ENCODE data around the gene CCL28.
"Not testable (repeated sequence)": the region's sequence is repeated elsewhere in the genome, so short reads cannot be mapped to it uniquely, and the experiment has no call there.

CCL28 gene

DNA sequence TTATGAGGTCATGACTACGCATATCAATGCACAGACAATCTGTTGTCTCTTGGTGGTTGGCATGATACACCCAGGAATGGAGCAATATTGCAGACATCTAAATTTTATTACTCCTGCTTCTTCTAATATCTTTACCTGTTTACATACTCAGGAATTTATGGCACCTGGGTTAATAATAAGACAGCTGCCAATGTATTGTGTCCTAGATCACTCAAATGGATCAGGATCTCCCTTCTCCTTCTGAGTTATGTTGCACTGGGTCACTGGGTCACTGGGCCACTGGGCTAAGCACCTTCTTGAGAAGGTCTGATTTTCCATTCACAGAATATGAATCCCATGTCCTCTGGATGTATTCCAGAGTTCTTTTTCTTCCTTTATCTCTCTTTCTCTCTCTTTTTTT is 41.8 kb downstream of the CCL28 start:
- in situ Hi-C loops (cut with HindIII; ENCODE audit: low sequenced_read_pairs): no loop called here
- H3K4me3 ChIP-seq (ENCODE audit: low read depth, low read length): no peak overlapping the region
- TF ChIP-seq, protein P1, sequence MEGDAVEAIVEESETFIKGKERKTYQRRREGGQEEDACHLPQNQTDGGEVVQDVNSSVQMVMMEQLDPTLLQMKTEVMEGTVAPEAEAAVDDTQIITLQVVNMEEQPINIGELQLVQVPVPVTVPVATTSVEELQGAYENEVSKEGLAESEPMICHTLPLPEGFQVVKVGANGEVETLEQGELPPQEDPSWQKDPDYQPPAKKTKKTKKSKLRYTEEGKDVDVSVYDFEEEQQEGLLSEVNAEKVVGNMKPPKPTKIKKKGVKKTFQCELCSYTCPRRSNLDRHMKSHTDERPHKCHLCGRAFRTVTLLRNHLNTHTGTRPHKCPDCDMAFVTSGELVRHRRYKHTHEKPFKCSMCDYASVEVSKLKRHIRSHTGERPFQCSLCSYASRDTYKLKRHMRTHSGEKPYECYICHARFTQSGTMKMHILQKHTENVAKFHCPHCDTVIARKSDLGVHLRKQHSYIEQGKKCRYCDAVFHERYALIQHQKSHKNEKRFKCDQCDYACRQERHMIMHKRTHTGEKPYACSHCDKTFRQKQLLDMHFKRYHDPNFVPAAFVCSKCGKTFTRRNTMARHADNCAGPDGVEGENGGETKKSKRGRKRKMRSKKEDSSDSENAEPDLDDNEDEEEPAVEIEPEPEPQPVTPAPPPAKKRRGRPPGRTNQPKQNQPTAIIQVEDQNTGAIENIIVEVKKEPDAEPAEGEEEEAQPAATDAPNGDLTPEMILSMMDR (IDR thresholded peaks at IDR 0.05; ENCODE audit: low read depth, low read length, missing control alignments): no peak
- DNase-seq (ENCODE audit: low read depth): no peak

DNA sequence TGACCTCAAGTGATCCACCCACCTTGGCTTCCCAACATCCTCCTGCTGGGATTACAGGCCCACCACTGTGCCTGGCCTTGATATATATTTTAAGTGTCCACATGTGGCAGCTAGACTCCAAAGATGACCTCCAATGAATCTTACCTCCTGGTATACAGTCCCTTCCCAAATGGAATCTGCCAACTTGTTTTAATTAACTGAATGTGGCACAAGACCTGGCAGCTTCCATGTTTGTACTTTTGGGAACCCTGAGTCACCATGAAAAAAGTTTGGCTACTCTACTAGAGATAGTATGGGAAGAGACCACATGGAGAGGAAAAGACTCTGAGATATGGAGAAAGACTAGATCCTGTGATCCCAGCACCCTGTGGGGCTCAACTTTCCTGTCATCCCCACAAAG is 42.5 kb downstream of the CCL28 start:
- no peak overlapping the region for H3K4me3 ChIP-seq (ENCODE audit: low read depth, low read length)
- in situ Hi-C loops (cut with HindIII; ENCODE audit: low sequenced_read_pairs): no loop called here
- TF ChIP-seq, protein P1 (IDR thresholded peaks at IDR 0.05; ENCODE audit: low read depth, low read length, missing control alignments): no peak
- no peak for DNase-seq (ENCODE audit: low read depth)

DNA sequence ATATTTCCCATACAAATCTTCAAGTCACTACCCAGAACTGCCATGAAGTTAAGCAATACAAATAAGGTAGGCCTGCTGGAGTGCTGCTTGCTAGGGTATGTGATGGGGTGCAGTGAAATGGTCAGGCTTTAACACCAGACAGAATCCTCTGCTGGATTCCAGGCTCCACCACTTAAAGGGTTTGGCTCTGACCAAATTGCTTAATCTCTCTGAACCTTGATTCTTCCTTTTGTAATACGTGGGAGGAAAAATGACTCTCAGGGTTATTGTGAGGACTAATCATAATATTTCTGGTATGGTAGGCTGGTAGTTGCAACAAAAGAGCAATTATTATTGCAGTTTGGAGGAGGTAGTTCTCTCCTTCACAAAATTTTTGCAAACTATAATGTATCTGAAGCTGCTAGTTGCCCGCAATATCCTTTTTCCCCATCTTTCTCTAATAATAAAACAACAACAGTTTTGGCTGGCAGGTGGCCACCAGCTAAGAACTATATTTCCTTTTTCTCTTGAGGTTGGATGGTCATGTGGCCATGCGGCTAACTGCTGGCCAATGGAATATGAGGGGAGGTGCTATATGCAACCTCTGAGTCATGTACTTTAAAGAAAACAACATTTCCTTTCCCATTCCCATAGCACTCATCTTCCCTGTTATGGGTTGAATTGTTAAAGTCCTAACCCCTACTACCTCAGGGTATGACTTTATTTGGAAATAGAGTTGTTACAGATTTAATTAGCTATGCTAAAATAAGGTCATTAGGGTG is 44.1 kb downstream of the CCL28 start:
- TF ChIP-seq, protein P1 (IDR thresholded peaks at IDR 0.05; ENCODE audit: low read depth, low read length, missing control alignments): no peak
- H3K4me3 ChIP-seq (ENCODE audit: low read depth, low read length): no peak overlapping the region
- no peak for DNase-seq (ENCODE audit: low read depth)
- in situ Hi-C loops (cut with HindIII; ENCODE audit: low sequenced_read_pairs): no loop called here

DNA sequence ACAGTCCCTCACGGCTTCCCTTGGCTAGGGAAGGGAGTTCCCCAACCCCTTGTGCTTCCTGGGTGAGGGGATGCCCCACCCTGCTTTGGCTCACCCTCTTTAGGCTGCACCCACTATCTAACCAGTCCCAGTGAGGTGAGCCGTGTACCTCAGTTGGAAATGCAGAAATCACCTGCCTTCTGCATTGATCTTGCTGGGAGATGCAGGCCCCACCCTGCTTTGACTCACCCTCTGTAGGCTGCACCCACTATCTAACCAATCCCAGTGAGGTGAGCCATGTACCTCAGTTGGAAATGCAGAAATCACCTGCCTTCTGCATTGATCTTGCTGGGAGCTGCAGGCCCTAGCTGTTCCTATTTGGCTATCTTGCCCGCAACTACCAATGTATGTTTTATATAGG is 44.7 kb downstream of the CCL28 start:
- TF ChIP-seq, protein P1 (IDR thresholded peaks at IDR 0.05; ENCODE audit: low read depth, low read length, missing control alignments): no peak

DNA sequence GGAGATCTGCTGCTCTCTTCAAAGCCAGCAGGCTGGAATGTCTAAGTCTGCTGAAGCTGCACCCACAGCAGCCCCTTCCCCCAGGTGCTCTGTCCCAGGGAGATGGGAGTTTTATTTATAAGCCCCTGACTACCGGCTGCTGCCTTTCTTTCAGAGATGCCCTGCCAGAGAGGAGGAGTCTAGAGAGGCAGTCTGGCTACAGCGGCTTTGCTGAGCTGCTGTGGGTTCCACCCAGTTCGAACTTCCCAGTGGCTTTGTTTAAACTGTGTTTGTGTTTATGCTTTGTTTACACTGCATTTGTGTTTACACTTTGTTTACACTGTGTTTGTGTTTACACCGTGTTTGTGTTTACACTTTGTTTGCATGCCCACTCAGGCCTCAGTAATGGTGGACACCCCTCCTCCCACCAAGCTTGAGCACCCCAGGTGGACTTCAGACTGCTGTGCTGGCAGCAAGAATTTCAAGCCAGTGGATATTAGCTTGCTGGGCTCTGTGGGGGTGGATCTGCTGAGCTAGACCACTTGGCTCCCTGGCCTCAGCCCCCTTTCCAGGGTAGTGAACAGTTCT is 45.4 kb downstream of the CCL28 start:
- H3K4me3 ChIP-seq (ENCODE audit: low read depth, low read length); DNase-seq (ENCODE audit: low read depth); in situ Hi-C loops (cut with HindIII; ENCODE audit: low sequenced_read_pairs): not testable (repeated sequence)

More for the DNA sequence above, 44.7 kb downstream of the CCL28 start:
- in situ Hi-C loops (cut with HindIII; ENCODE audit: low sequenced_read_pairs): no loop called here
- DNase-seq (ENCODE audit: low read depth): no peak
- H3K4me3 ChIP-seq (ENCODE audit: low read depth, low read length): no peak overlapping the region

DNA sequence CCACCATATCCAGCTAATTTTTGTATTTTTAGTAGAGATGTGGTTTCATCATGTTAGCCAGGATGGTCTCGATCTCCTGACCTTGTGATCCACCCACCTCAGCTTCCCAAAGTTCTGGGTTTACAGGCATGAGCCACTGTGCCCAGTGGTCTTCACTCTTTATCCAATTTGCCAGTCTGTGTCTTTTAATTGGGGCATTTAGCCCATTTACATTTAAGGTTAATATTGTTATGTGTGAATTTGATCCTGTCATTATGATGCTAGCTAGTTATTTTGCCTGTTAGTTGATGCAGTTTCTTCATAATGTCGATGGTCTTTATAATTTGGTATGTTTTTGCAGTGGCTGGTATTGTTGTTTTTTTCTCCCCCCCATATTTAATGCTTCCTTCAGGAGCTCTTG is 47.0 kb downstream of the CCL28 start:
- DNase-seq (ENCODE audit: low read depth); in situ Hi-C loops (cut with HindIII; ENCODE audit: low sequenced_read_pairs); H3K4me3 ChIP-seq (ENCODE audit: low read depth, low read length): not testable (repeated sequence)

DNA sequence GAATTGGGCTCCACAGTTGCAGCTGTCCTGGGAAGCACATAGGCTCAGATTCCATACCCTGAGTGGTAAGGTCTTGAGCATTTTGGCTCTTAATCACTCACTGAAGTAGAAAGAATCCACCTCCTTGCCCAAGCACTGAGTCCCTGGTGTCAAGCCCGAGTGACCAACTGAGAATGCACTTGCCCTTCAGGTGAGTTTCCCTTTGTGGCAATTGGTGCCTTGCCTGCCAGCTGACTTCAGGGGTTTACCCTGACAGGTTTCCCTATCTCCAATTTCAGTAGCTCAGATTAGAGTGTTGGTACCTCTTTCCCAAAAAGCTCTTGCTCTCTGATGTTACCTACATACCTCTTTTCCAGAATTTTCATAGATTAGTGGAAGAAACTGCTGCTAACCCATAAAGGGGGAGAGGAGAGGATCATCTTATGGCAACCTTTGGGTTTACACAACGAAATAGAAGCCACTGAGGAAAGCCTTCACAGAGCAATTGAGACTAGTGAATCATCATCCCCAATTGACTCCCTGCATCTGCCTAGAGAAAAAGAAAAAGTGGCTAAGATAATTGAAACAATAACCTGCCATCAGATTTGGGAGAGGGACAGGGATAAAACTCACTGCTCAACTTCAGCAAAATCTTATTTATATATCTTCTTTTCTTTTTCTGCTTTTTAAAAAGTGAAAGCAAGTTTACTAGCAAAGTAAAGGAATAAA is 48.6 kb downstream of the CCL28 start:
- no peak overlapping the region for H3K4me3 ChIP-seq (ENCODE audit: low read depth, low read length)
- TF ChIP-seq, protein P1 (IDR thresholded peaks at IDR 0.05; ENCODE audit: low read depth, low read length, missing control alignments): no peak
- no peak for DNase-seq (ENCODE audit: low read depth)
- in situ Hi-C loops (cut with HindIII; ENCODE audit: low sequenced_read_pairs): no loop called here

Data from astrocyte of the cerebellum (primary cell).